Stimulated activated CD8-positive, alpha-beta memory T cell treated with anti-CD3 and anti-CD28 coated beads, Interleukin-15, amount 100 ng/mL, for 24 hours (primary cell): ENCODE data around the gene DDX47.
"Not testable (repeated sequence)": the region's sequence is repeated elsewhere in the genome, so short reads cannot be mapped to it uniquely, and the experiment has no call there.

Experiments used
- DNase-seq: peaks from one replicate; pipeline ENCODE4 v3.0.0-alpha.2; 2020; ENCODE audit warnings: low read depth

The DDX47 gene

GRCh38 chr12:12821975-12822374 lies 8.8 kb downstream of the DDX47 start:
- DNase-seq: no peak

- no peak for DNase-seq
Measured at GRCh38 chr12:12822886-12823285, 9.7 kb downstream of the DDX47 start.

- no peak for DNase-seq
Measured at GRCh38 chr12:12823300-12823699, 10.2 kb downstream of the DDX47 start.

- no peak for DNase-seq
Measured at GRCh38 chr12:12823811-12824210, 10.7 kb downstream of the DDX47 start.

GRCh38 chr12:12835378-12836146 lies 22.4 kb downstream of the DDX47 start:
- no peak for DNase-seq

GRCh38 chr12:12836571-12836970 lies 23.4 kb downstream of the DDX47 start:
- no peak for DNase-seq

GRCh38 chr12:12837025-12837812 lies 24.1 kb downstream of the DDX47 start:
- DNase-seq: no peak

GRCh38 chr12:12837813-12838153 lies 24.6 kb downstream of the DDX47 start:
- no peak for DNase-seq

- no peak for DNase-seq
Measured at GRCh38 chr12:12839003-12839395, 25.9 kb downstream of the DDX47 start.

GRCh38 chr12:12839439-12839838 lies 26.3 kb downstream of the DDX47 start:
- DNase-seq: not testable (repeated sequence)

GRCh38 chr12:12839873-12840579 lies 26.9 kb downstream of the DDX47 start:
- DNase-seq: no peak

- no peak for DNase-seq
Measured at GRCh38 chr12:12840580-12840899, 27.4 kb downstream of the DDX47 start.

GRCh38 chr12:12841428-12841827 lies 28.3 kb downstream of the DDX47 start:
- DNase-seq: not testable (repeated sequence)

GRCh38 chr12:12845794-12846243 lies 32.7 kb downstream of the DDX47 start:
- no peak for DNase-seq

GRCh38 chr12:12846780-12847179 lies 33.6 kb downstream of the DDX47 start:
- DNase-seq: not testable (repeated sequence)

GRCh38 chr12:12853435-12853834 lies 40.3 kb downstream of the DDX47 start:
- DNase-seq: no peak

GRCh38 chr12:12859690-12860089 lies 46.5 kb downstream of the DDX47 start:
- no peak for DNase-seq

GRCh38 chr12:12864243-12864642 lies 51.1 kb downstream of the DDX47 start:
- no peak for DNase-seq

- DNase-seq: no peak
Measured at GRCh38 chr12:12868477-12869235, 55.5 kb downstream of the DDX47 start.

GRCh38 chr12:12870465-12870864 lies 57.3 kb downstream of the DDX47 start:
- no peak for DNase-seq

GRCh38 chr12:12871587-12872138 lies 58.5 kb downstream of the DDX47 start:
- no peak for DNase-seq
